H1 (cell line): ENCODE data around the gene XPNPEP1. TPM values are rescaled to one million over a fixed set of nuclear protein-coding genes. Genes with fewer than 3 reads are reported as not detected.

Experiments used
- CTCF ChIA-PET: fragments of 300-600 bp; sonication (Branson Sonifier 250); formaldehyde crosslinking; loops from one replicate; lab custom pipeline; 2021; ENCODE audit not compliant: partially characterized antibody; lab: Charles Lee
- POLR2A ChIA-PET: fragments of 300-600 bp; sonication (Branson Sonifier 250); formaldehyde crosslinking; loops from one replicate; lab custom pipeline; 2021; ENCODE audit warnings: inconsistent platforms; ENCODE audit not compliant: partially characterized antibody; lab: Charles Lee
- DNase-seq, 2 experiments: peaks; one replicate each; pipeline versions ENCODE4 v3.0.0 to v3.0.0-alpha.2; 2010 to 2022; ENCODE audit warnings: low spot score in 2 of 2, low read depth in 1 of 2, mixed read lengths in 1 of 2
- FAIRE-seq: peaks from 2 replicates; lab custom pipeline; 2011; peaks lifted over from hg19 to GRCh38; lab: Jason Lieb, UNC
- H2AFZ ChIP-seq: 2 replicates; pipeline ENCODE4 v1.8.1; 2012; ENCODE audit warnings: low read length, inconsistent platforms
- H2AK5ac ChIP-seq: 2 replicates; pipeline ENCODE4 v1.6.1; 2013; ENCODE audit warnings: low read depth, low read length
- H2BK120ac ChIP-seq: replicated peaks from 2 replicates; pipeline ENCODE3; 2013; ENCODE audit warnings: low read depth, low read length, inconsistent platforms
- H2BK12ac ChIP-seq: 2 replicates; pipeline ENCODE4 v1.6.1; 2013; ENCODE audit warnings: low read depth, low read length
- H2BK15ac ChIP-seq: 2 replicates; pipeline ENCODE4 v1.6.1; 2013; ENCODE audit warnings: low read length
- H2BK20ac ChIP-seq: 2 replicates; pipeline ENCODE4 v1.6.1; 2013; ENCODE audit warnings: low read length
- H2BK5ac ChIP-seq: 2 replicates; pipeline ENCODE4 v1.6.1; 2013; ENCODE audit warnings: low read depth, low read length
- H3K14ac ChIP-seq: 2 replicates; pipeline ENCODE4 v1.6.1; 2013; ENCODE audit warnings: inconsistent platforms; ENCODE audit not compliant: insufficient read length
- H3K18ac ChIP-seq: 2 replicates; pipeline ENCODE4 v1.6.1; 2013; ENCODE audit warnings: low read length; ENCODE audit errors: extremely low read depth
- H3K23ac ChIP-seq: 2 replicates; pipeline ENCODE4 v1.6.1; 2013; ENCODE audit warnings: inconsistent platforms; ENCODE audit not compliant: insufficient read length
- H3K23me2 ChIP-seq: 2 replicates; pipeline ENCODE4 v1.6.1; 2013; ENCODE audit warnings: low read depth, low read length
- H3K27ac ChIP-seq: 2 replicates; pipeline ENCODE4 v1.6.1; 2011; ENCODE audit warnings: low read depth, low read length, inconsistent platforms
- H3K27me3 ChIP-seq, 4 experiments: replicated peaks in 1 of 4; 1 replicate in 1 of 4; 2 replicates in 3 of 4; pipeline versions ENCODE4 v1.6.1 to v1.8.1; 2011 to 2013; ENCODE audit warnings: low read length in 3 of 4, mild to moderate bottlenecking in 3 of 4, inconsistent platforms in 2 of 4, mixed read lengths in 2 of 4, moderate library complexity in 1 of 4; ENCODE audit not compliant: control insufficient read depth in 3 of 4, insufficient read depth in 3 of 4; ENCODE audit errors: extremely low read depth in 1 of 4
- H3K36me3 ChIP-seq, 4 experiments: 2 replicates each; pipeline versions ENCODE4 v1.6.1 to v1.8.1; 2011 to 2013; ENCODE audit warnings: mild to moderate bottlenecking in 4 of 4, low read length in 3 of 4, moderate library complexity in 2 of 4, control low read depth in 1 of 4, inconsistent platforms in 1 of 4; ENCODE audit not compliant: insufficient read depth in 4 of 4, control insufficient read depth in 2 of 4
- H3K4ac ChIP-seq: replicated peaks from 2 replicates; pipeline ENCODE3; 2013; ENCODE audit warnings: low read length, low read depth, mixed read lengths, inconsistent platforms; ENCODE audit not compliant: insufficient read length
- H3K4me1 ChIP-seq, 4 experiments: replicated peaks in 1 of 4; 1 replicate in 1 of 4; 2 replicates in 3 of 4; pipeline versions ENCODE4 v1.6.1 to v1.8.1; 2011 to 2013; ENCODE audit warnings: low read length in 3 of 4, inconsistent platforms in 2 of 4, mixed read lengths in 1 of 4; ENCODE audit not compliant: insufficient read depth in 4 of 4, control insufficient read depth in 3 of 4
- H3K4me2 ChIP-seq, 2 experiments: 2 replicates each; pipeline versions ENCODE4 v1.6.1 to v1.8.1; 2011 to 2013; ENCODE audit warnings: low read depth in 2 of 2, low read length in 2 of 2, control low read depth in 1 of 2, inconsistent platforms in 1 of 2, mild to moderate bottlenecking in 1 of 2; ENCODE audit not compliant: insufficient read depth in 1 of 2
- H3K4me3 ChIP-seq, 4 experiments: fragments of 200-600, 300-600 bp in 1 of 4; sonication (generic), shearing (Covaris generic), sonication (Bioruptor Twin) in 1 of 4; 2 replicates each; pipeline versions ENCODE4 v1.5.1 to v1.8.1; 2011 to 2016; ENCODE audit warnings: low read length in 4 of 4, low read depth in 3 of 4, control low read depth in 2 of 4, inconsistent platforms in 2 of 4, mild to moderate bottlenecking in 2 of 4, mixed read lengths in 1 of 4, moderate library complexity in 1 of 4; ENCODE audit not compliant: insufficient read depth in 2 of 4; ENCODE audit errors: extremely low read depth in 1 of 4
- H3K56ac ChIP-seq: replicated peaks from 2 replicates; pipeline ENCODE3; 2013; ENCODE audit warnings: low read depth, mild to moderate bottlenecking, mixed read lengths, low read length, inconsistent platforms; ENCODE audit not compliant: insufficient read length
- H3K79me1 ChIP-seq: 2 replicates; pipeline ENCODE4 v1.6.1; 2013; ENCODE audit warnings: low read depth, low read length, control low read depth
- H3K79me2 ChIP-seq, 2 experiments: 2 replicates each; pipeline versions ENCODE4 v1.6.1 to v1.8.1; 2012 to 2013; ENCODE audit warnings: low read length in 2 of 2, mild to moderate bottlenecking in 2 of 2, inconsistent platforms in 1 of 2; ENCODE audit not compliant: insufficient read depth in 2 of 2, control insufficient read depth in 1 of 2
- H3K9ac ChIP-seq, 4 experiments: replicated peaks in 1 of 4; 1 replicate in 1 of 4; 2 replicates in 3 of 4; pipeline versions ENCODE4 v1.6.1 to v1.8.1; 2011 to 2013; ENCODE audit warnings: low read depth in 3 of 4, low read length in 3 of 4, control low read depth in 2 of 4, mild to moderate bottlenecking in 2 of 4, moderate library complexity in 2 of 4, inconsistent platforms in 1 of 4; ENCODE audit errors: extremely low read depth in 1 of 4
- H3K9me3 ChIP-seq, 2 experiments: 2 replicates each; pipeline versions ENCODE4 v1.6.1 to v1.8.1; 2012 to 2013; ENCODE audit warnings: mild to moderate bottlenecking in 2 of 2, moderate library complexity in 2 of 2, control low read depth in 1 of 2, inconsistent platforms in 1 of 2, low read depth in 1 of 2, low read length in 1 of 2, mixed read lengths in 1 of 2; ENCODE audit not compliant: insufficient read depth in 2 of 2
- H4K20me1 ChIP-seq, 2 experiments: replicated peaks in 1 of 2; 2 replicates each; pipeline versions ENCODE3 to v1.8.1; 2011 to 2013; ENCODE audit warnings: inconsistent platforms in 2 of 2, low read length in 2 of 2, mild to moderate bottlenecking in 1 of 2; ENCODE audit not compliant: insufficient read depth in 2 of 2, control insufficient read depth in 1 of 2
- H4K5ac ChIP-seq: 2 replicates; pipeline ENCODE4 v1.6.1; 2013; ENCODE audit warnings: low read length, low read depth, mixed read lengths, inconsistent platforms; ENCODE audit not compliant: insufficient read length
- H4K8ac ChIP-seq: 2 replicates; pipeline ENCODE4 v1.8.0; 2013; ENCODE audit warnings: mild to moderate bottlenecking, moderate library complexity, low read length, inconsistent platforms; ENCODE audit not compliant: insufficient read depth; ENCODE audit errors: extremely low read depth
- H4K91ac ChIP-seq: replicated peaks from 2 replicates; pipeline ENCODE3; 2013; ENCODE audit warnings: low read length, mixed read lengths, inconsistent platforms; ENCODE audit not compliant: insufficient read length
- ASH2L ChIP-seq: fragments of 200-600, 300-600 bp; sonication (generic); IDR thresholded peaks from one replicate; pipeline ENCODE4 v1.7.1; 2017; ENCODE audit warnings: low read length
- CEBPB ChIP-seq: IDR thresholded peaks from 2 replicates; pipeline ENCODE4 v1.6.1; 2012; ENCODE audit warnings: low read depth, low read length
- CTBP2 ChIP-seq: IDR thresholded peaks from 2 replicates; pipeline ENCODE4 v1.7.0; 2011; ENCODE audit warnings: borderline replicate concordance, mild to moderate bottlenecking, moderate library complexity, mixed read lengths, low read length; ENCODE audit not compliant: insufficient read depth, insufficient read length
- HDAC2 ChIP-seq, 2 experiments: fragments of 300-600 bp in 1 of 2; sonication (generic) in 1 of 2; IDR thresholded peaks; 2 replicates each; pipeline ENCODE4 v1.6.1; 2011 to 2012; ENCODE audit warnings: low read depth in 2 of 2, low read length in 2 of 2, mild to moderate bottlenecking in 2 of 2, moderate library complexity in 2 of 2, borderline replicate concordance in 1 of 2, inconsistent platforms in 1 of 2
- JUN ChIP-seq: IDR thresholded peaks from 2 replicates; pipeline ENCODE4 v1.6.1; 2011; ENCODE audit warnings: low read depth, mild to moderate bottlenecking, improper control_type of control experiment, low read length
- MAFK ChIP-seq: IDR thresholded peaks from 2 replicates; pipeline ENCODE4 v1.6.1; 2012; ENCODE audit warnings: low read depth, mild to moderate bottlenecking, improper control_type of control experiment, low read length
- POLR2AphosphoS5 ChIP-seq: IDR thresholded peaks from 2 replicates; pipeline ENCODE4 v1.6.1; 2011; ENCODE audit warnings: low read depth, low read length
- RFX5 ChIP-seq: IDR thresholded peaks from 2 replicates; pipeline ENCODE4 v1.6.1; 2011; ENCODE audit warnings: low read depth, low read length, improper control_type of control experiment, borderline replicate concordance
- SP4 ChIP-seq: IDR thresholded peaks from 2 replicates; pipeline ENCODE4 v1.6.1; 2012; ENCODE audit warnings: low read length, inconsistent platforms
- USF2 ChIP-seq: IDR thresholded peaks from 2 replicates; pipeline ENCODE4 v1.6.1; 2011; ENCODE audit warnings: low read length, improper control_type of control experiment
- WGBS, 2 experiments: shearing (Covaris generic) in 1 of 2; methylation state at CpG; one replicate each; pipeline versions ENCODE4 v1.1.6 to v1.1.7; 2013 to 2015; ENCODE audit warnings: low lambda C conversion rate in 2 of 2, mixed read lengths in 2 of 2, inconsistent platforms in 1 of 2, low coverage in 1 of 2, missing lambda C conversion rate in 1 of 2; ENCODE audit not compliant: insufficient replicate concordance in 2 of 2, insufficient coverage in 1 of 2, insufficient read length in 1 of 2; ENCODE audit errors: extremely low coverage in 1 of 2, missing lambda C conversion rate in 1 of 2; 5-methylcytosine and 5-hydroxymethylcytosine counted together
- polyA plus RNA-seq, 7 experiments: library from polyadenylated mRNA; depleted of rRNA in 3 of 7; stranded (reverse) in 5 of 7; unstranded in 2 of 7; fragments of >200 nt in 5 of 7; fragments of 200-250 nt in 2 of 7; gene quantifications; 1 replicate in 5 of 7; 2 replicates in 1 of 7; 4 replicates in 1 of 7; pipeline versions ENCODE4 v1.2.1 to v1.2.3, GENCODE V29; 2011 to 2013; ENCODE audit warnings: missing spikeins in 2 of 7, mixed read lengths in 2 of 7
- total RNA-seq: library from RNA; stranded (reverse); fragmentation: NEBNext Ultra II Directional; extraction: Animal tissue kit (Norgen Biotek cat#: 25700); gene quantifications from 2 replicates; pipeline ENCODE4 v1.2.1, GENCODE V29; 2021

The XPNPEP1 gene
- total and polyA plus RNA-seq, 2 of the 8 experiments (the other 6 are each of a cell fraction or from before 2014, with no cell fraction given) = 61.1 to 201 TPM

GRCh38 chr10:109931163-109931562 is 7.9 kb upstream of the XPNPEP1 start:
- no peak overlapping the region for H3K14ac ChIP-seq
- no peaks in the 10 kb centered on the region; a peak in 1 of 8 replicates for H3K36me3 ChIP-seq
- no peak overlapping the region for H3K9ac ChIP-seq
- H3K18ac ChIP-seq = no peak overlapping the region
- no peaks in the 10 kb centered on the region for H4K20me1 ChIP-seq
- 100% methylated on average over 1 of the region's 1 CpG; no CpG with 5 or more reads in 1 of the 2 experiments for WGBS, 2 experiments
- H3K4me1 ChIP-seq = peaks cover 11 to 25% (median 23%) of the 10 kb centered on the region in 4 experiments
- H2AFZ ChIP-seq = no peak overlapping the region
- H2BK120ac ChIP-seq = peak overlapping the region; percentile 45
- FAIRE-seq (no peak), DNase-seq (no peak)
- peak overlapping the region; percentile 49 for H4K91ac ChIP-seq
- H3K27me3 ChIP-seq = no peaks in the 10 kb centered on the region
- H2BK20ac ChIP-seq = no peak overlapping the region
- H3K79me1 ChIP-seq = no peaks in the 10 kb centered on the region
- no peaks in the 10 kb centered on the region for H3K79me2 ChIP-seq
- no peak overlapping the region for H2BK15ac ChIP-seq
- no peak overlapping the region for H3K27ac ChIP-seq
- H3K23me2 ChIP-seq = no peaks in the 10 kb centered on the region
- no peak overlapping the region for H4K8ac ChIP-seq
- H4K5ac ChIP-seq = no peak overlapping the region
- H3K4me2 ChIP-seq = no peak overlapping the region
- no peak overlapping the region for H3K56ac ChIP-seq
- no peak overlapping the region for H2BK5ac ChIP-seq
- TF ChIP-seq HDAC2 (IDR thresholded peaks at IDR 0.05; ENCODE audit: borderline replicate concordance in 1 of 2, low read depth in 2 of 2, low read length in 2 of 2) (no peak), CEBPB (no peak), USF2 (no peak), JUN (no peak), POLR2AphosphoS5 (no peak), ASH2L (no peak), RFX5 (no peak), MAFK (no peak), SP4 (no peak), CTBP2 (no peak)
- TF ChIP-seq, all 59 proteins: peak for 0
- no peak overlapping the region for H3K23ac ChIP-seq
- POLR2A ChIA-PET = interaction anchor here (1.1 kb wide), 1 partner anchor 13 kb away, joined by 4 read pairs; no protein-coding TSS in a partner anchor
- no peaks in the 10 kb centered on the region for H3K9me3 ChIP-seq
- H2BK12ac ChIP-seq = no peak overlapping the region
- no peak overlapping the region for H2AK5ac ChIP-seq
- CTCF ChIA-PET = interaction anchor here (1.2 kb wide), 1 partner anchor 207 kb away, joined by 3 read pairs; no protein-coding TSS in a partner anchor
- no peak overlapping the region for H3K4me3 ChIP-seq
- H3K4ac ChIP-seq = no peak overlapping the region
